ENCODE data around the gene VAMP4.

VAMP4 gene

GRCh38 chr1:171741872-171742576 is at the start of gene VAMP4:
Gene VAMP4 (minus strand): TSS chr1:171742065. CDS start chr1:171738414, 3,651 bp downstream.
- DNase-seq = peak; percentile 72 to 82

- DNase-seq = peak in 1 of 2 experiments; percentile 3
Observed at GRCh38 chr1:171790318-171790717, 48.5 kb upstream of the VAMP4 start.

- DNase-seq = no peak
Observed at GRCh38 chr1:171788696-171789095, 46.8 kb upstream of the VAMP4 start.

- DNase-seq = no peak
Observed at GRCh38 chr1:171787686-171788480, 46.0 kb upstream of the VAMP4 start.

GRCh38 chr1:171786534-171786933 is 44.7 kb upstream of the VAMP4 start:
- no peak for DNase-seq

GRCh38 chr1:171785766-171786165 is 43.9 kb upstream of the VAMP4 start:
- DNase-seq = no peak

- DNase-seq = no peak
Observed at GRCh38 chr1:171784784-171785183, 42.9 kb upstream of the VAMP4 start.

- no peak for DNase-seq
Observed at GRCh38 chr1:171783816-171784530, 42.1 kb upstream of the VAMP4 start.

GRCh38 chr1:171781176-171781875 is 39.5 kb upstream of the VAMP4 start, which contains the start of gene METTL13:
Gene METTL13 (plus strand): TSS chr1:171781660. CDS start chr1:171781968, 308 bp downstream.
- peak; percentile 96 to 97 for DNase-seq

- DNase-seq = peak in 1 of 2 experiments; percentile 49
Observed at GRCh38 chr1:171780583-171781175, 38.8 kb upstream of the VAMP4 start.

GRCh38 chr1:171772312-171772711 is 30.4 kb upstream of the VAMP4 start:
- no peak for DNase-seq

GRCh38 chr1:171769754-171770153 is 27.9 kb upstream of the VAMP4 start:
- no peak for DNase-seq

GRCh38 chr1:171769171-171769570 is 27.3 kb upstream of the VAMP4 start:
- DNase-seq = peak; percentile 12 to 51

- no peak for DNase-seq
Observed at GRCh38 chr1:171763764-171764163, 21.9 kb upstream of the VAMP4 start.

- DNase-seq = no peak
Observed at GRCh38 chr1:171762143-171762563, 20.3 kb upstream of the VAMP4 start.

GRCh38 chr1:171758011-171758410 is 16.1 kb upstream of the VAMP4 start:
- DNase-seq = no peak

- DNase-seq = no peak
Observed at GRCh38 chr1:171756856-171757255, 15.0 kb upstream of the VAMP4 start.

GRCh38 chr1:171754971-171755370 is 13.1 kb upstream of the VAMP4 start:
- DNase-seq = no peak

GRCh38 chr1:171754353-171754705 is 12.5 kb upstream of the VAMP4 start:
- DNase-seq = no peak

GRCh38 chr1:171753685-171754352 is 12.0 kb upstream of the VAMP4 start:
- DNase-seq = no peak

- DNase-seq = no peak
Observed at GRCh38 chr1:171753182-171753581, 11.3 kb upstream of the VAMP4 start.

- no peak for DNase-seq
Observed at GRCh38 chr1:171751221-171751620, 9.4 kb upstream of the VAMP4 start.
